Measurements from ENCODE around the gene COMMD10.

COMMD10 gene

DNA sequence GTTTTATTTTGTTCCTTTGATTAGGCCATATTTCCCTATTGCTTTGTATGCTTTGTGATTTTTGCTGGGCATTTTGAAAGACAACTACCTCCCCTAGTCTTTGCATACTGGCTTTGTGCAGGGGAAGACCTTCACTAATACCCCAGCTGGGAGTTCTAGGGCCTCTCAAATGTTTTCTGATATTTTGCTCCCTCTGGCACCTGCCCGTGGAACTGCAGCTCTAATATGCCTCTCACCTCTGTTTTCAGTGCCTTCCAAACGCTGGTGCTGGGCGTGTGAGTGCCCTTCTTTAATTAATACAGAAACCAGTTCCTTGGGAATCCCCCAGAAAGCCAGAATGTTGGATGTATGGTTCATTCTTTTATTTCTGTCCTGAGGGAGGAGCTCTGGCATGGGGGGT is 204.5 kb downstream of the COMMD10 start:
- Histone ChIP-seq H3K9me3 (ENCODE audit: insufficient read depth, low read length) (no peaks in the 10 kb centered on the region), H3K79me2 (ENCODE audit: insufficient read depth, low read length) (no peaks in the 10 kb centered on the region), H3K9ac (ENCODE audit: low read length) (no peak overlapping the region), H3F3A (ENCODE audit: insufficient read depth) (no peaks in the 10 kb centered on the region), H3K27me3 (ENCODE audit: low read length) (no peaks in the 10 kb centered on the region), H3K36me3 (ENCODE audit: low read length) (peaks cover 11% of the 10 kb centered on the region), H2AFZ (ENCODE audit: low read depth, low read length, severe bottlenecking) (no peak overlapping the region), H4K20me1 (ENCODE audit: low read depth, low read length) (no peaks in the 10 kb centered on the region), H3K9me2 (replicated peaks; ENCODE audit: insufficient read depth, low read length) (no peaks in the 10 kb centered on the region), H3K4me3 (ENCODE audit: insufficient read depth, low read length, poor library complexity, severe bottlenecking) (no peak overlapping the region), H3K27ac (ENCODE audit: low read depth, low read length) (no peak overlapping the region), H3K4me2 (ENCODE audit: low read depth, low read length, poor library complexity, severe bottlenecking) (no peak overlapping the region)
- no peak for TF ChIP-seq EZH2phosphoT487 (conservative IDR thresholded peaks at IDR 0.05; ENCODE audit: low read length)

- Histone ChIP-seq H3K9ac (ENCODE audit: low read length) (no peak overlapping the region), H3K27me3 (ENCODE audit: low read length) (no peaks in the 10 kb centered on the region), H2AFZ (ENCODE audit: low read depth, low read length, severe bottlenecking) (no peak overlapping the region), H3K9me3 (ENCODE audit: insufficient read depth, low read length) (no peaks in the 10 kb centered on the region), H3K79me2 (ENCODE audit: insufficient read depth, low read length) (no peaks in the 10 kb centered on the region), H3K4me2 (ENCODE audit: low read depth, low read length, poor library complexity, severe bottlenecking) (no peak overlapping the region), H3F3A (ENCODE audit: insufficient read depth) (no peaks in the 10 kb centered on the region), H3K27ac (ENCODE audit: low read depth, low read length) (no peak overlapping the region), H4K20me1 (ENCODE audit: low read depth, low read length) (no peaks in the 10 kb centered on the region), H3K9me2 (replicated peaks; ENCODE audit: insufficient read depth, low read length) (no peaks in the 10 kb centered on the region), H3K36me3 (ENCODE audit: low read length) (peaks cover 11% of the 10 kb centered on the region), H3K4me3 (ENCODE audit: insufficient read depth, low read length, poor library complexity, severe bottlenecking) (no peak overlapping the region)
- TF ChIP-seq, protein P1, sequence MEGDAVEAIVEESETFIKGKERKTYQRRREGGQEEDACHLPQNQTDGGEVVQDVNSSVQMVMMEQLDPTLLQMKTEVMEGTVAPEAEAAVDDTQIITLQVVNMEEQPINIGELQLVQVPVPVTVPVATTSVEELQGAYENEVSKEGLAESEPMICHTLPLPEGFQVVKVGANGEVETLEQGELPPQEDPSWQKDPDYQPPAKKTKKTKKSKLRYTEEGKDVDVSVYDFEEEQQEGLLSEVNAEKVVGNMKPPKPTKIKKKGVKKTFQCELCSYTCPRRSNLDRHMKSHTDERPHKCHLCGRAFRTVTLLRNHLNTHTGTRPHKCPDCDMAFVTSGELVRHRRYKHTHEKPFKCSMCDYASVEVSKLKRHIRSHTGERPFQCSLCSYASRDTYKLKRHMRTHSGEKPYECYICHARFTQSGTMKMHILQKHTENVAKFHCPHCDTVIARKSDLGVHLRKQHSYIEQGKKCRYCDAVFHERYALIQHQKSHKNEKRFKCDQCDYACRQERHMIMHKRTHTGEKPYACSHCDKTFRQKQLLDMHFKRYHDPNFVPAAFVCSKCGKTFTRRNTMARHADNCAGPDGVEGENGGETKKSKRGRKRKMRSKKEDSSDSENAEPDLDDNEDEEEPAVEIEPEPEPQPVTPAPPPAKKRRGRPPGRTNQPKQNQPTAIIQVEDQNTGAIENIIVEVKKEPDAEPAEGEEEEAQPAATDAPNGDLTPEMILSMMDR (IDR thresholded peaks at IDR 0.05; ENCODE audit: insufficient read depth, low read length, poor library complexity, severe bottlenecking): no peak
- no peak for TF ChIP-seq EZH2phosphoT487 (conservative IDR thresholded peaks at IDR 0.05; ENCODE audit: low read length)
Observed at GRCh38 chr5:116291271-116291670, 206.4 kb downstream of the COMMD10 start.

- no peaks in the 10 kb centered on the region for H3K9me3 ChIP-seq (ENCODE audit: insufficient read depth, low read length)
- no peaks in the 10 kb centered on the region for H4K20me1 ChIP-seq (ENCODE audit: low read depth, low read length)
- no peak overlapping the region for H3K27ac ChIP-seq (ENCODE audit: low read depth, low read length)
- no peak overlapping the region for H3K4me2 ChIP-seq (ENCODE audit: low read depth, low read length, poor library complexity, severe bottlenecking)
- H3K79me2 ChIP-seq (ENCODE audit: insufficient read depth, low read length): no peaks in the 10 kb centered on the region
- no peak overlapping the region for H3K9ac ChIP-seq (ENCODE audit: low read length)
- peaks cover 11% of the 10 kb centered on the region for H3K36me3 ChIP-seq (ENCODE audit: low read length)
- H3K9me2 ChIP-seq (replicated peaks; ENCODE audit: insufficient read depth, low read length): no peaks in the 10 kb centered on the region
- no peak overlapping the region for H3K4me3 ChIP-seq (ENCODE audit: insufficient read depth, low read length, poor library complexity, severe bottlenecking)
- H3F3A ChIP-seq (ENCODE audit: insufficient read depth): no peaks in the 10 kb centered on the region
- TF ChIP-seq, protein P1 (IDR thresholded peaks at IDR 0.05; ENCODE audit: insufficient read depth, low read length, poor library complexity, severe bottlenecking): no peak
- no peak for TF ChIP-seq EZH2phosphoT487 (conservative IDR thresholded peaks at IDR 0.05; ENCODE audit: low read length)
- no peaks in the 10 kb centered on the region for H3K27me3 ChIP-seq (ENCODE audit: low read length)
- H2AFZ ChIP-seq (ENCODE audit: low read depth, low read length, severe bottlenecking): no peak overlapping the region
Observed at GRCh38 chr5:116292321-116292720, 207.5 kb downstream of the COMMD10 start.

DNA sequence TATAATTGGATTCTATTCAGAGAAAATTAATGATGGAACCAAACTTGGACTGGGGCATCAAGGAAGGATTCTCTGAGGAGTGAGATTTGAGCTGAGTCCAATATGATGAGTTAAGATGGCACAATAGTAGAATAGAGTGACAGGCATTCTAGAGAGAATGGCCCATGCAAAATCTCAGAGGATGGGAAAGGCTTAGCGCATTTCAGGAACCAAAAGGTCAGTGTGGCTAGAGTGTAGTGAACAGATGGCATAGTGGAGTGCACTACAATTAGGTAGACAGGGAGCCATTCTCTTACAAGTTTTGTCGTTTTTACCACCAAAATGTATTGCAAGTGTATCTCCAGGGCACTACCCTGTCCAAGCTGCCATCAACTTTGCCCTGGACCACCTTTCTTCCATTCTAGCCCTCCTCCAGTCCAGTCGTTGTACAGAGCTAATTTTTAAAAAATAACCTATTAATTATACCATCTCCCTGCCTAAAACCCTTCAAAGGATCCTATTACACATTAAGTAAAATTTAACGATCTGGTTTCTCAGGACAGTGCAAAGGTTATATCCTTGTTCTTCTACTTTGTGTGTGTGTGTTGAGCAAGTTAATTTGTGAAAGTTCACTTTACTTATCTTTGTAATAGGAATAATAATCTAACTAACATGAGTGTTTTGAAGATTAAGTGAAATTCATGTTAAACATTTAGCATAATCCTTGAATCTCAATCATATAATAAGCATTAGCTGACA is 211.7 kb downstream of the COMMD10 start:
- Histone ChIP-seq H3K27ac (ENCODE audit: low read depth, low read length) (no peak overlapping the region), H3K4me3 (ENCODE audit: insufficient read depth, low read length, poor library complexity, severe bottlenecking) (no peak overlapping the region), H3K9me2 (replicated peaks; ENCODE audit: insufficient read depth, low read length) (no peaks in the 10 kb centered on the region), H3K9me3 (ENCODE audit: insufficient read depth, low read length) (no peaks in the 10 kb centered on the region), H3K36me3 (ENCODE audit: low read length) (peaks cover 25% of the 10 kb centered on the region), H3F3A (ENCODE audit: insufficient read depth) (no peaks in the 10 kb centered on the region), H4K20me1 (ENCODE audit: low read depth, low read length) (no peaks in the 10 kb centered on the region), H3K9ac (ENCODE audit: low read length) (no peak overlapping the region), H3K79me2 (ENCODE audit: insufficient read depth, low read length) (no peaks in the 10 kb centered on the region), H2AFZ (ENCODE audit: low read depth, low read length, severe bottlenecking) (no peak overlapping the region), H3K27me3 (ENCODE audit: low read length) (no peaks in the 10 kb centered on the region), H3K4me2 (ENCODE audit: low read depth, low read length, poor library complexity, severe bottlenecking) (no peak overlapping the region)
- no peak for TF ChIP-seq EZH2phosphoT487 (conservative IDR thresholded peaks at IDR 0.05; ENCODE audit: low read length)
- TF ChIP-seq, protein P1 (IDR thresholded peaks at IDR 0.05; ENCODE audit: insufficient read depth, low read length, poor library complexity, severe bottlenecking): no peak
